ENCODE measurements around the gene RAB40C.

DNA sequence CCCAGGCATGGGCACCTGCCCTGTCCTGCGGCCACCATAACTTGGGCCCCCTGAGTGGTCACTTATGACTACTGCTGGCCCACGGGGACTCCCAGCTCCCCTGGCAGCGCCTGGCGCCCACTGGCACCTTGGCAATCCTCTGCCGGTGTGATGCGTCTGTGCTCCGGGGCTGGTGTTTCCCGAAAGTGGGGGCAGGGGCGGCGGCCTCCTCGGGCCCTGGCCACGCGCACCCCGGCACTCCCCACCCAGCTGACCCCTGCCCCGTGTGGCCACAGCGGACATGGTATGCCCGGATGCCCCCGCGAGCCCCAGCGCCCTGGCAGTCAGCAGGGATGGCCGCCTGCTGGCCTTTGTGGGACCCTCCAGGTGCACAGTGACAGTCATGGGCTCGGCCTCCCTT lies 67.6 kb downstream of the RAB40C start:
- TF ChIP-seq, protein P1, sequence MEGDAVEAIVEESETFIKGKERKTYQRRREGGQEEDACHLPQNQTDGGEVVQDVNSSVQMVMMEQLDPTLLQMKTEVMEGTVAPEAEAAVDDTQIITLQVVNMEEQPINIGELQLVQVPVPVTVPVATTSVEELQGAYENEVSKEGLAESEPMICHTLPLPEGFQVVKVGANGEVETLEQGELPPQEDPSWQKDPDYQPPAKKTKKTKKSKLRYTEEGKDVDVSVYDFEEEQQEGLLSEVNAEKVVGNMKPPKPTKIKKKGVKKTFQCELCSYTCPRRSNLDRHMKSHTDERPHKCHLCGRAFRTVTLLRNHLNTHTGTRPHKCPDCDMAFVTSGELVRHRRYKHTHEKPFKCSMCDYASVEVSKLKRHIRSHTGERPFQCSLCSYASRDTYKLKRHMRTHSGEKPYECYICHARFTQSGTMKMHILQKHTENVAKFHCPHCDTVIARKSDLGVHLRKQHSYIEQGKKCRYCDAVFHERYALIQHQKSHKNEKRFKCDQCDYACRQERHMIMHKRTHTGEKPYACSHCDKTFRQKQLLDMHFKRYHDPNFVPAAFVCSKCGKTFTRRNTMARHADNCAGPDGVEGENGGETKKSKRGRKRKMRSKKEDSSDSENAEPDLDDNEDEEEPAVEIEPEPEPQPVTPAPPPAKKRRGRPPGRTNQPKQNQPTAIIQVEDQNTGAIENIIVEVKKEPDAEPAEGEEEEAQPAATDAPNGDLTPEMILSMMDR (IDR thresholded peaks at IDR 0.05; ENCODE audit: low read length): no peak
- no peak for TF ChIP-seq EZH2 (optimal IDR thresholded peaks at IDR 0.05; ENCODE audit: low read depth, low read length)

Data from MM.1S (cell line).